RWPE2 (cell line): ENCODE results near the gene MAJIN.
A peak's percentile ranks its signal among the peaks of the same experiment; 100 is the strongest.
"Not testable (repeated sequence)": the region's sequence is repeated elsewhere in the genome, so short reads cannot be mapped to it uniquely, and the experiment has no call there.

Experiments used
- ATAC-seq: fragments of 200-7000 bp; cut with Tn5 transposase; 3 replicates; pipeline ENCODE4 v1.9.1; 2021; ENCODE audit warnings: low read depth
- DNase-seq: peaks from one replicate; pipeline ENCODE4 v3.0.0-alpha.2; 2020; ENCODE audit warnings: low spot score
- H3K27ac ChIP-seq: fragments of 450-650 bp; 2 replicates; pipeline ENCODE4 v1.5.1; 2017; ENCODE audit warnings: mild to moderate bottlenecking; ENCODE audit not compliant: poor library complexity, severe bottlenecking
- H3K27me3 ChIP-seq: fragments of 250-450 bp; sonication (Bioruptor Pico); 2 replicates; pipeline ENCODE4 v1.5.1; 2021; ENCODE audit warnings: mild to moderate bottlenecking, moderate library complexity; ENCODE audit not compliant: insufficient read depth, poor library complexity, severe bottlenecking
- H3K36me3 ChIP-seq: fragments of 250-450 bp; sonication (Bioruptor Pico); 2 replicates; pipeline ENCODE4 v1.5.1; 2020; ENCODE audit warnings: low read depth, mild to moderate bottlenecking, moderate library complexity
- H3K4me1 ChIP-seq: fragments of 250-450 bp; sonication (Bioruptor Pico); 2 replicates; pipeline ENCODE4 v1.5.1; 2021; ENCODE audit warnings: mild to moderate bottlenecking, moderate library complexity; ENCODE audit not compliant: insufficient read depth, poor library complexity, severe bottlenecking
- H3K4me3 ChIP-seq: fragments of 250-450 bp; sonication (Bioruptor Pico); 2 replicates; pipeline ENCODE4 v1.5.1; 2021; ENCODE audit warnings: mild to moderate bottlenecking, moderate library complexity; ENCODE audit not compliant: severe bottlenecking
- H3K9me3 ChIP-seq: fragments of 250-450 bp; sonication (Bioruptor Pico); 2 replicates; pipeline ENCODE4 v1.5.1; 2021; ENCODE audit warnings: mild to moderate bottlenecking, moderate library complexity; ENCODE audit not compliant: severe bottlenecking
- TF ChIP-seq, protein P1 (sequence below): fragments of 450-650 bp; IDR thresholded peaks from one replicate; pipeline ENCODE4 v1.5.1; 2017; ENCODE audit warnings: mild to moderate bottlenecking, moderate library complexity; ENCODE audit not compliant: poor library complexity, severe bottlenecking

MAJIN gene

DNA sequence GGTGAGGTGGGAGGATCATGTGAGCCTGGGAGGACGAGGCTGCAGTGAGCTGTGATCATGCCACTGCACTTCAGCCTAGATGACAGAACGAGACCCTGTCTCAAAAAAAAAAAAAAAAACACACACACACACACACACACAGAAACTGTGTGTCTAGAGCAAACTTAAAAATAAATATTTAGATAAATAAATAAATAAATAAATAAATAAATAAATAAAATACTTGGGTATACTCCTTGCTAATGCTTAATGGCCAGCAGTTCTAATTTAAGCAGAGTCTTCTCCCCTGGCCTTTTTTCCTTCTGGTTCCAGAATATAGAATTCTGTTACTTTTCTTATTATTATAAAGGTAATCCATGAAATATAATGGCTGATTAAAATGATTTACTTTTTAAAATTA lies 37.0 kb upstream of the MAJIN start:
- DNase-seq (no peak), ATAC-seq (no peak)
- Histone ChIP-seq H3K9me3 (no peaks in the 10 kb centered on the region), H3K27ac (peak overlapping the region; percentile 95), H3K27me3 (no peaks in the 10 kb centered on the region), H3K36me3 (no peaks in the 10 kb centered on the region), H3K4me1 (peaks cover 16% of the 10 kb centered on the region), H3K4me3 (no peak overlapping the region)
- TF ChIP-seq, protein P1, sequence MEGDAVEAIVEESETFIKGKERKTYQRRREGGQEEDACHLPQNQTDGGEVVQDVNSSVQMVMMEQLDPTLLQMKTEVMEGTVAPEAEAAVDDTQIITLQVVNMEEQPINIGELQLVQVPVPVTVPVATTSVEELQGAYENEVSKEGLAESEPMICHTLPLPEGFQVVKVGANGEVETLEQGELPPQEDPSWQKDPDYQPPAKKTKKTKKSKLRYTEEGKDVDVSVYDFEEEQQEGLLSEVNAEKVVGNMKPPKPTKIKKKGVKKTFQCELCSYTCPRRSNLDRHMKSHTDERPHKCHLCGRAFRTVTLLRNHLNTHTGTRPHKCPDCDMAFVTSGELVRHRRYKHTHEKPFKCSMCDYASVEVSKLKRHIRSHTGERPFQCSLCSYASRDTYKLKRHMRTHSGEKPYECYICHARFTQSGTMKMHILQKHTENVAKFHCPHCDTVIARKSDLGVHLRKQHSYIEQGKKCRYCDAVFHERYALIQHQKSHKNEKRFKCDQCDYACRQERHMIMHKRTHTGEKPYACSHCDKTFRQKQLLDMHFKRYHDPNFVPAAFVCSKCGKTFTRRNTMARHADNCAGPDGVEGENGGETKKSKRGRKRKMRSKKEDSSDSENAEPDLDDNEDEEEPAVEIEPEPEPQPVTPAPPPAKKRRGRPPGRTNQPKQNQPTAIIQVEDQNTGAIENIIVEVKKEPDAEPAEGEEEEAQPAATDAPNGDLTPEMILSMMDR: no peak

GRCh38 chr11:65008016-65008415 lies 36.1 kb upstream of the MAJIN start:
- H3K9me3 ChIP-seq: no peaks in the 10 kb centered on the region
- H3K36me3 ChIP-seq: no peaks in the 10 kb centered on the region
- H3K27me3 ChIP-seq: no peaks in the 10 kb centered on the region
- peaks cover 16% of the 10 kb centered on the region for H3K4me1 ChIP-seq
- TF ChIP-seq, protein P1: peak; percentile 23
- ATAC-seq: no peak
- no peak overlapping the region for H3K4me3 ChIP-seq
- no peak for DNase-seq
- peak overlapping the region; percentile 95 for H3K27ac ChIP-seq

GRCh38 chr11:65003968-65004367 lies 32.1 kb upstream of the MAJIN start:
- H3K27ac ChIP-seq, H3K27me3 ChIP-seq, H3K9me3 ChIP-seq, H3K4me3 ChIP-seq, DNase-seq, H3K36me3 ChIP-seq, ATAC-seq: not testable (repeated sequence)
- H3K4me1 ChIP-seq: peaks cover 16% of the 10 kb centered on the region

DNA sequence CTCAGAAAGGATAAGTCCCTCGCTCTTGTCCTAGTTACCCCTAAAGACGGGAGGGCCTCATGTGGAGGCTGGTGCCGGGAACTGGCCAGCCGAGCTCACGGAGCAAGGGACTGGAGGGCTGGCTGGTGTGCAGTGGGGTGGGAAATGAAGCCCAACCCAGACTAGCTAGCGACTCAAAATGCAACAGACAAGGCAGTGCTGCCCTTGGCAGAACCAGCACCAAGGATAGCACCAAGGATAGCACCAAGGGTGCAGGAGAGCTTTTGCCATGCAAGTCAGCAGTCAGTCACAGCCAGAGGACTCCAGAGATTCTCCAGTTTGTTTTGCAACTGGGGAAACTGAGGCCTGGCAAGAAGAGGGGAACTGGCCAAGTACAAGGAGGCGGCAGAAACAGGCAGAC lies 31.4 kb upstream of the MAJIN start:
- Histone ChIP-seq H3K9me3 (no peaks in the 10 kb centered on the region), H3K27ac (no peak overlapping the region), H3K27me3 (no peaks in the 10 kb centered on the region), H3K4me3 (no peak overlapping the region), H3K4me1 (peaks cover 16% of the 10 kb centered on the region), H3K36me3 (no peaks in the 10 kb centered on the region)
- ATAC-seq (no peak), DNase-seq (no peak)
- TF ChIP-seq, protein P1: no peak

DNA sequence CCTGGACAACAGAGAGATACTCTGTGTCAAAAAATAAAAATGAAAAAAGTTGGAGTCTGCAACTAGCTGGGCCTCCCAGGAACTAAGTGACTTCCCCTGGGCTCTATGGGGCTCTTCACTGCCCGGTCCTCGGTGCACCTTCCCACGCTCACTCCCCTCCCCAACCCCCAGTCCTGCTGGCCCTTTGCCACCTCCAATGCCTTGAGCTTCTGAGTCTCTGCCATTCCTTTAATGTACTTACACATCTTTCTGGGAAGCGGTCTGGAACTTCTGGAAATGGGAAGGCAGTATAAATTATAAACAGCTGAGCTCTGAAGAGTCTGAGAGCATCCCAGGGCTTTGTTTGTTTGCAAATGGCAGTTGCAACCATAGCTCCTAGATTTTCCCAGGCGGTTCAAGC lies 30.8 kb upstream of the MAJIN start:
- DNase-seq (no peak), ATAC-seq (no peak)
- no peaks in the 10 kb centered on the region for H3K36me3 ChIP-seq
- no peak overlapping the region for H3K4me3 ChIP-seq
- no peaks in the 10 kb centered on the region for H3K27me3 ChIP-seq
- no peaks in the 10 kb centered on the region for H3K9me3 ChIP-seq
- TF ChIP-seq, protein P1: no peak
- H3K27ac ChIP-seq: no peak overlapping the region
- H3K4me1 ChIP-seq: peaks cover 15% of the 10 kb centered on the region
